ENCODE data around the gene GHRH.

- TF ChIP-seq, protein P1, sequence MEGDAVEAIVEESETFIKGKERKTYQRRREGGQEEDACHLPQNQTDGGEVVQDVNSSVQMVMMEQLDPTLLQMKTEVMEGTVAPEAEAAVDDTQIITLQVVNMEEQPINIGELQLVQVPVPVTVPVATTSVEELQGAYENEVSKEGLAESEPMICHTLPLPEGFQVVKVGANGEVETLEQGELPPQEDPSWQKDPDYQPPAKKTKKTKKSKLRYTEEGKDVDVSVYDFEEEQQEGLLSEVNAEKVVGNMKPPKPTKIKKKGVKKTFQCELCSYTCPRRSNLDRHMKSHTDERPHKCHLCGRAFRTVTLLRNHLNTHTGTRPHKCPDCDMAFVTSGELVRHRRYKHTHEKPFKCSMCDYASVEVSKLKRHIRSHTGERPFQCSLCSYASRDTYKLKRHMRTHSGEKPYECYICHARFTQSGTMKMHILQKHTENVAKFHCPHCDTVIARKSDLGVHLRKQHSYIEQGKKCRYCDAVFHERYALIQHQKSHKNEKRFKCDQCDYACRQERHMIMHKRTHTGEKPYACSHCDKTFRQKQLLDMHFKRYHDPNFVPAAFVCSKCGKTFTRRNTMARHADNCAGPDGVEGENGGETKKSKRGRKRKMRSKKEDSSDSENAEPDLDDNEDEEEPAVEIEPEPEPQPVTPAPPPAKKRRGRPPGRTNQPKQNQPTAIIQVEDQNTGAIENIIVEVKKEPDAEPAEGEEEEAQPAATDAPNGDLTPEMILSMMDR (IDR thresholded peaks at IDR 0.05): no peak
- TF ChIP-seq POLR2A (IDR thresholded peaks at IDR 0.05) (no peak), POLR2AphosphoS5 (IDR thresholded peaks at IDR 0.05; ENCODE audit: insufficient read depth in 1 of 2, low read depth in 1 of 2) (peak in 1 of 2 donors; percentile 81)
Measured at GRCh38 chr20:37295001-37295400, 33.4 kb upstream of the GHRH start.

All from vagina (tissue), 2 donors.